HG03060 (cell line): ENCODE data around the gene KLK2.
"Not testable (repeated sequence)": the region's sequence is repeated elsewhere in the genome, so short reads cannot be mapped to it uniquely, and the experiment has no call there.

Experiments
- ATAC-seq: cut with Tn5 transposase; IDR thresholded peaks from one replicate; pipeline ENCODE4 v1.9.1; 2021; ENCODE audit warnings: low read depth, moderate number of reproducible peaks; ENCODE audit not compliant: unreplicated experiment

KLK2 gene

DNA sequence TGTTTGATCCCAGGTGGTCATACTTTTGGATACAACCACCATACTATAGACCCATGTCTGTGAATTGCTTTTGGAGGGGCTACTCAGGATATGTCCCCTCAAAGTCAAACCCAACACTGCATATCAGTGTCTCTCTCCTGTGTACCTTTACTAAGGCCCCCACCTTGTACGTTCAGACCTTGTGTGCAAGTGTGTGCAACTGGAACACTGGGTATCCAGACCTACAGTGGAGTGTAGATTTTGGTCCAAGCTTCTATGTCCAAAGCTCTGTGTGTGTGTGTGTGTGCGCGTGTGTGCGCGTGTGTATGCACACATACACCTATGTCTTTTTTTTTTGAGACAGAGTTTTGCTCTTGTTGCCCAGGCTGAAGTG lies 18.0 kb downstream of the KLK2 start:
- no peak for ATAC-seq

DNA sequence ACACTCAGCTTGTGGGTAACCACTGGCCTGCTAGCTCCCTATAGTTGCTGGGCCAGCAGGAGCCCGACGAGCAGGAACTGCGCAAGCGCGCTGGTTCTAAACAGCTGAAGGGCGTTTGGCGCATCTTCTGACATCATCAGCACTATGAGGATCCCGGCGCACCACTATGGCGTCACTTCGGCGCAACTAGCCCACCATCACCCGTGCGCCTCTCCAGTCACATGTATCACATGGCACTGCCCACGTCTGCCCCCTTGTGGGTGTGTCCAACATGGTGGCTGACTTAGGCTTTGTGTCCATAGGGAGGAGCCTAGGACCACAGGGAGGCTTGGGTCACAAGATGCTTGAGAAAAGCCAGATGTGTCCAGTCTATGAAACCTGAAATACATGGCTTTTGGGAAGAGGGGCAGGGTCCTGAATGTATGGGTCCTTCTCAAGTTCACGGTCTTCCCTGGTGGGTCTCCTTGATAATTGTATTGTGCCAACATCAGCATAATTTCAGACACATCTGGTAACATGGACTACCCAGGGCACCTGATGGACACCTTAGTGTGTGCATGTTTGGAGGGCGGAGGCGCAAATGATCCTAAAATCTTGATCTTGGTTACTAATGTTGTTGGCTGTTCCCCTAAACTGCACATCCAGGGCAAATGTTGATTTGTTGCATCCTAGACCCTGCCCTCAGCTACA lies 20.0 kb downstream of the KLK2 start:
- no peak for ATAC-seq

DNA sequence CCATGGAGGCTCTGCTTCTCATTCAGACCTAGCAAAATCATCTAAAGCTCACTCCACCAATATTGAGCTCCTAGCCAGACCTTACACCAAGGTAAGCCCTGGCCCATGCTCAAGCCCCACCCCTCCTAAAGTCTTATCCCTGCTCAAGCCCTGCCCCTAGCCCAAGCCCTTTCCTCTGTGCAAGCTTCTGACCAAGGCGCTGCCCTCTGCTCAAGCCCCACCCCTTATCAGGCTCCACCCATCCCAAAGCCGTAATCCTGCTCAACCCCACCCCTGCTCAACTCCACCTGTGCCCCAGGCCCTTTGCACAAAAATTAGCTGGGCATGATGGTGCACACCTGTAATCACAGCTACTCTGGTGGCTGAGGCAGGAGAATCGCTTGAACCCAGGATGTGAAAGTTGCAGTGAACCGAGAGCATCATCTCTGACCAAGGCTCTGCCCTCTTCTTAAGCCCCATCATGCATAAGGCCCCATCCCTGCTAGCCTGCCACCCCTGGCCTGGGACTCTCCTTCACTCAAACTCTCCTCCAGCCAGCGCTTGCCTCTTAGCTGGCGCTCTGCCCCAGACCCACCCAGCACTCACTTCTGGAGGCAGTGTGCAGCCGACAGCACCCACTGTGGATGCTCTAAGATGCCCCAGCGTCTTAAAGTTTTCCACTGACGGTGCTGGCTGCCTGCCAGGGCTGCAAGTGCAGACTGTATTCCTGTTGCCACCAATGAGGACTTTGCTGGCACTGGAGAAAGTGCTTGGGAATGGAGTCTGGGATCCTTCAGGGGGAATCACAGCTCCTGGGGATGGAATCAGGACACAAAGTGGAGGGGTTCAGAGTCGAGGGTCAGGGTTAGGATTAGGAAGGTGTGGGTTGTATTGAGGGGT lies 21.5 kb downstream of the KLK2 start:
- no peak for ATAC-seq

GRCh38 chr19:50896089-50896590 lies 22.9 kb downstream of the KLK2 start:
- ATAC-seq: not testable (repeated sequence)

DNA sequence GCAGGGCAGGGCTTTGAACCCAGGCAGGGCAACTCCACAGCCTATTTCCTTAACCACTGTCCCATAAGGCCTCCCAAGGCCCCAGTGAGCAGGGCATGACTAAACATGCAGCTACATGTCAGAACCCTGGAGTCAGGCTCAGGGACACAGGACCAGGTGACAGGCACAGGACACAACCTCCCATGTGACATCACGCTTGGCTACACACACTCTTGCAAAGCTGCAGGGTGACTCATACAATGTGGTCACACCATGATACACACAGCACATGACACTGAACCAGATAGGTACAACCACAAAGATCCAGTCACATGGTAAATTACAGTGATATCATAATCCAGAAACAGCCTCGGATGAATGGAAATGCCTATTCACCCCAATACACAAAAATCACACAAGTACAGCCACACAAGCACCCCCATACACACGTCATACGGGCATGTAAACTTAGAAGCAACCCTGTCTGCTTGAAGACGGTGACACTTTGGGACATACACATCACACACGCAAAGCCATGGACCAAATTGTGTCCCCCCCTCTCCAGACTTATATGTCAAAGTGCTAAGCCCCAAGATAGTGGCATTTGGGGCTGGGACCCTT lies 23.5 kb downstream of the KLK2 start:
- peak; percentile 68 for ATAC-seq

DNA sequence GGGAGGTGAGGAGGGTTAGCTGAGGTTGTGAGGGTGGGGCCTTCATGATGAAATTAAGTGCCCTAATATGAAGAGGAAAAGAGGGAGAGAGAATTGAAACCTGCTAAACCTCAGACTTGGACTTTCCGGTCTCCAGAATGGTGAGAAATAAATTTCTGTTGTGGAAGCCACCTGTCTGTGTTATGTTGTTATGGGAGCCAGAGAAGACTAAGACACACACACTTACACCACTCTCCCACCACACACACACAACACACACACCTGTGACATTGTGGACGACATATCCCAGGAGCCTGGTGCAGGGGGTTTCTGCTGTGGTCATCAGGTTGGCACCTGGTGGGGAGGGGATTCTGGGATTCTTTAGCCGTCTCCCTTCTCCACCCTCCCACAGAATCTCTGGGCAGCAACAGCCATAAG lies 24.0 kb downstream of the KLK2 start:
- peak; percentile 20 for ATAC-seq

- peak; percentile 9 for ATAC-seq
Measured at GRCh38 chr19:50897612-50898011, 24.4 kb downstream of the KLK2 start.

GRCh38 chr19:50898018-50898417 lies 24.8 kb downstream of the KLK2 start:
- no peak for ATAC-seq

DNA sequence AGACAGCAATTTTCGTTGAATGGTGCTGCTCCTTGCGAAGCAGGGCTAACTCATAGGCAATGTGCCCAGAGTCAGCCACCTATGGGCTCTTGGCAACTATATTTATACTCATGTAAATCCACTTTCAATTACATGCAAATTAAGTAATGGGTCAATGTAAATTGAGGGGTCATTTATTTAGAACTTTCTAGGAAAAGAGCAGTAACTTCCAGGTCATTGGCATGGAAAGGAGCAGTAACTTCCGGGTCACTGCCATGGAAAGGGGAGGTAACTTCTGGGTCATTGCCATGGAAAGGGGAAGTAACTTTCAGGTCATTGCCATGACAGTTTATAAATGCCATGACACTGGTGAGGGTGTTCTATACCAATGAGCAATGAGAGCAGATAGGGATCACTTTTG lies 26.3 kb downstream of the KLK2 start:
- no peak for ATAC-seq

- no peak for ATAC-seq
Measured at GRCh38 chr19:50902640-50903039, 29.4 kb downstream of the KLK2 start.

GRCh38 chr19:50906217-50906616 lies 33.0 kb downstream of the KLK2 start:
- ATAC-seq: no peak

DNA sequence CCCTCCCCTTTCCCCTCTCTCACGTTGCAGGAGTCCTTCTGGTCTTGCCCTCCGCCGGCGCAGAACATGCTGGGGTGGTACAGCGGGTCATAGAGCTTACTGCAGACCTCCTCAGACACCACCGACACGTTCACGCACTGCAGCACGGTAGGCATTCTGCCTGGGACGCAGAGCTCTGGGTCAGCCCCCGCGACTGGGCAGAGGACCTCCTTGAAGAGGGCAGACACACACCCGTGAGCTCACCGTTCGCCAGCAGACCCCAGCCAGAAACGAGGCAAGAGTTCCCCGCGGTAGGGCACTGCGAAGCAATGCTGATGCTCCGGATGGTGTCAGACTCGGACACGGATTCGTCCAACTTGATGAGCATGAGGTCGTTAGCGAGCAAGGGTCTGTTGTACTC lies 35.1 kb downstream of the KLK2 start:
- no peak for ATAC-seq

DNA sequence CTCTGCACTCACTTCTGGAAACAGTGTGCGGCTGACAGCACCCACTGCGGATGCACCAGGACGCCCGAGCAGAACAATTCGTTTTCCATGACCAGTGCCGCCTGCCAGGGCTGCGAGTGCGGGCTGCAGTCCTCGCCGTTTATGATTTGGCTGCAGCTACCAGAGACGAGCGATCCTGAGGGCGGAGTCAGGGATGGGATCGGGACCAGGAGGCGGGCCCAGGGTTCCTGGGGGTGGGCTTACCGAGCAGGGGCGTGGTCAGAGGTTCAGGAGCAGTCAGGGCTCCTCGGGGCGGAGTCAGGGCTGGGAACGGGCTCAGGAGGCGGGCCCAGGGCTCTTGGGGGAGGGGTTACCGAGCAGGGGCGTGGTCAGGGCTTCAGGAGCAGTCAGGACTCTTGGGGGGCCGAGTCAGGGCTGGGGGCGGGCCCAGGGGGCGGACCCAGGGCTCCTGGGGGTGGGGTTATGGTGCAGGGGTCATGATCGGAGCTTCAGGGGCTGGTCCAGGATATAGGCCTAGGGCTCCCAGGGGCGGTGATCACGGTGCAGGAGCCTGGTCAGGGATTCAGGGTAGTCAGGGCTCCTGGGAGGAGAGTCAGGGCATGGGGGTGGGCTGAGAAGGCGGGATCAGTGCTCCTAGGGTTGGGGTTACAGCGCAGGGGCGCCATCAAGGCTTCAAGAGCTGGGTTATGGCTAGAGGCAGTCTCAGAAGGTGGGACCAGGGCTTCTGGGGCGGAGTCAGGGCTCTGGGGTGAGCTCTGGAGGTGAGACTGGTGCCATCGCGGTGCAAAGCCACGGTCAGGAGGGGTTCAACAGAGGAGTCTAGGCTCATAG lies 36.2 kb downstream of the KLK2 start:
- ATAC-seq: no peak

- no peak for ATAC-seq
Measured at GRCh38 chr19:50910722-50911121, 37.5 kb downstream of the KLK2 start.

DNA sequence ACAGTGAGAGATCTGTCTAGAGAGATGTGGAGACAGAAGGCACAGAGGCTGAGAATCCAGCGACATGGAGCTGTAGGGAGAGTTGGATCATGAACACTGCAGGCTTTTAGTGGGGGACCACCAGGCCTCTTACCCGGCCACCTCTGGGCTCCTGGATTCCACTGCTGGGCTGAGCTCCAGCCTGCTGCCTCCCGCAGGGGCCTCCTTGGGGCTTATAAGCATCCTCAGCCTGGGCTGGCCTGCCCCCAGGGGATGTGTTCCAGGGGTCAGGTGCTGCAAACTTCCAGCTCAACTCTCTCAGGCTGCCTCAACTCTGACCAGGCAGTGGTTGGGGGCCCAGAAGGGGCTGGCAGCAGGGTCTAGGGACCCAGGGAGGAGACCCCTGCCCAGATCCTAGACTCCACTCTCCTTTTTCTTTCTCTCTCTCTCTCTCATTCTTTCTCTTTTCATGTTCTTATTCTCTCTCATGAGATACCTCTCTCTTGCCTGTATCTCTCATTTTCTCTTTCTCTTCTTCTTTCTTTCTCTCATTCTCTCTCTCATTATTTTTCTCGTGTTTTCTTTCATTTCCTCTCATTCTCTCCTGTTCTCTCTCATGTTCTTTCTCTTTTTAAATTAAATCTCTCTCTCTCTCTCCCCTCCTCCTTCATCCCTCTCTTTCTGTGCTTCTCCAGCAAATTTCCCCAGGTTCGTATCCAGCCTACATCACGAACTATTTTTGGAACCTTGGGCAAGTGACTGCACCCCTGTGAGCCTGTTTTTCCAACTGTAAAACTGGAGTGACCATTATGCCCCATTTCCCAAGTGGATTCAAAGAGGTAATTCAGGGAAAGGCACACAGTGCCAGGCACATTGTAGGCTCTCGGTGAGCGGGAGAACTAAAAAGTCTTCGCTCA lies 38.2 kb downstream of the KLK2 start, which contains the start of gene KLK4:
KLK4 (minus strand) TSS at position 190 of the 896 bp plus-strand sequence. CDS start 657 bp downstream, outside the sequence.
- ATAC-seq: no peak

DNA sequence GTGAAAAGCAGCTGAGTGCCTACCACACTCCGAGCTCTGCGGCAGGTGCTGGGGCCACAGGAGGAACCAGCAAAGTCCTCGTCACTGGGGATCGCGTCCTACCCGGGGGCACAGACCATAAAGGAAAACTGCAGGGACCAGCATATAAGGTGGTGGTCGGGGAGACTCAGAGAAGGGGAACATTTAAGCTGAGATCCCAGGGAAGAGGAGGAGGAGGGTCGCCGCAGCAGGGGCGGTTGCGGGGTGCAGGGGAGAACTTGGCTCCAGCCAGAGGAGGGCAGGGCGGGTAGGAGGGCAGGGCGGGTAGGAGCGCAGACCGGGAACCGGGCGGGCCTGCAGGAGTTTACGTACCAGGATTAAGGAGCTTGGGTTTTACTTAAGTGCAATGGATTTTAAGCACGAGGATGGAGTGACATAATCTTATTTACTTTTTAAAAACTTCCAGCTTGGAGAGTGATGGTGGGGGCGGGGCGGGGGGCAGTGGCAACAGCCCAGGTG lies 38.9 kb downstream of the KLK2 start:
- ATAC-seq: no peak

DNA sequence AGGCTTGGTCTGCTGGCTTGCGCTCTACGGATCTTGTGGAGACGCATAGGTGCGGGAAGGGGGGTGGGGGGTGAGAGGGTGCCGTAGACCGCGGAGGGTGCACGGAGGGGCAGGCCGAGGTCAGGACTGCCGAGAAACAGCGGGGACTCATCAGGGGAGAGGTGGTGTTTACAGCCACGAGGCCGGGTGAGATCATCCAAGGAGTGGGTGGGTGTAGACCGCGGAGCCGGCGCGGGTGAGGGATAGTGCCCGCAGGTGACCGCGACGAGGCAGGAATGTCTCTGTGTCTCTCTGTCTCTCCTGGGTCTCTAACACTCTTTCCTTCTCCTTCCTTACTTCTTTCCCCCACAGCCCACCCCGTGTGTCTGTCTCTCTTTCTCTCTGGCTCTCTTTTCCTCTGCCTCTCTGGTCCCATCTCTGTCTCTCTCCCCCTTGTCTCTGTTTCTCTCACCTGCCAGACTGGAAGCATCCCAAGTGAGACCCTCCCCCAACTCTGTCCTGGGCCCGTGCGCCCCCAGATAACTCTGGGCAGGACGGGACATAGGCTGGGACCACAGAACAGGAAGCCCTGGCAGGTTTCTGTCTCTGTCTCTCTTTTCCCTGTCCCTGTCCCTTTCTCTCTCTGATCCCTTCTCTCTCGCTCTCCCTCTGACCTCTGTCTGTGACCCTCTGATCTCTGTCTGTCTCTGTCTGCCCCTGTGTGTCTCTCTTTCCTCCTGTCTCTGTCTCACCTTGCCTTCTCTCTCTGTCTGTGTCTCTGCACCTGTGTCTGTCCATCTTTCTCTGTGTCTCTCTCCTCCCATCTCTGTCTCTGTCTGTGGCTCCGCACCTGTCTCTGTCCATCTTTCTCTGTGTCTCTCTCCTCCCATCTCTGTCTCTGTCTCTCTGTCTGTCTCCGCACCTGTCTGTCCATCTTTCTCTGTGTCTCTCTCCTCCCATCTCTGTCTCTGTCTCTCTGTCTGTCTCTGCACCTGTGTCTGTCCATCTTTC lies 39.8 kb downstream of the KLK2 start:
- no peak for ATAC-seq

- ATAC-seq: no peak
Measured at GRCh38 chr19:50916069-50916468, 42.8 kb downstream of the KLK2 start.
